H1 (cell line): ENCODE measurements around the gene STK39. TPM values are rescaled to one million over a fixed set of nuclear protein-coding genes. Genes with fewer than 3 reads are reported as not detected.

Source experiments
- CTCF ChIA-PET: fragments of 300-600 bp; sonication (Branson Sonifier 250); formaldehyde crosslinking; loops from one replicate; lab custom pipeline; 2021; ENCODE audit not compliant: partially characterized antibody; lab: Charles Lee
- POLR2A ChIA-PET: fragments of 300-600 bp; sonication (Branson Sonifier 250); formaldehyde crosslinking; loops from one replicate; lab custom pipeline; 2021; ENCODE audit warnings: inconsistent platforms; ENCODE audit not compliant: partially characterized antibody; lab: Charles Lee
- DNase-seq, 2 experiments: peaks; one replicate each; pipeline versions ENCODE4 v3.0.0 to v3.0.0-alpha.2; 2010 to 2022; ENCODE audit warnings: low spot score in 2 of 2, low read depth in 1 of 2, mixed read lengths in 1 of 2
- FAIRE-seq: peaks from 2 replicates; lab custom pipeline; 2011; peaks lifted over from hg19 to GRCh38; lab: Jason Lieb, UNC
- H2AFZ ChIP-seq: 2 replicates; pipeline ENCODE4 v1.8.1; 2012; ENCODE audit warnings: low read length, inconsistent platforms
- H2AK5ac ChIP-seq: 2 replicates; pipeline ENCODE4 v1.6.1; 2013; ENCODE audit warnings: low read depth, low read length
- H2BK120ac ChIP-seq: replicated peaks from 2 replicates; pipeline ENCODE3; 2013; ENCODE audit warnings: low read depth, low read length, inconsistent platforms
- H2BK12ac ChIP-seq: 2 replicates; pipeline ENCODE4 v1.6.1; 2013; ENCODE audit warnings: low read depth, low read length
- H2BK15ac ChIP-seq: 2 replicates; pipeline ENCODE4 v1.6.1; 2013; ENCODE audit warnings: low read length
- H2BK20ac ChIP-seq: 2 replicates; pipeline ENCODE4 v1.6.1; 2013; ENCODE audit warnings: low read length
- H2BK5ac ChIP-seq: 2 replicates; pipeline ENCODE4 v1.6.1; 2013; ENCODE audit warnings: low read depth, low read length
- H3K14ac ChIP-seq: 2 replicates; pipeline ENCODE4 v1.6.1; 2013; ENCODE audit warnings: inconsistent platforms; ENCODE audit not compliant: insufficient read length
- H3K18ac ChIP-seq: 2 replicates; pipeline ENCODE4 v1.6.1; 2013; ENCODE audit warnings: low read length; ENCODE audit errors: extremely low read depth
- H3K23ac ChIP-seq: 2 replicates; pipeline ENCODE4 v1.6.1; 2013; ENCODE audit warnings: inconsistent platforms; ENCODE audit not compliant: insufficient read length
- H3K23me2 ChIP-seq: 2 replicates; pipeline ENCODE4 v1.6.1; 2013; ENCODE audit warnings: low read depth, low read length
- H3K27ac ChIP-seq: 2 replicates; pipeline ENCODE4 v1.6.1; 2011; ENCODE audit warnings: low read depth, low read length, inconsistent platforms
- H3K27me3 ChIP-seq, 4 experiments: replicated peaks in 1 of 4; 1 replicate in 1 of 4; 2 replicates in 3 of 4; pipeline versions ENCODE4 v1.6.1 to v1.8.1; 2011 to 2013; ENCODE audit warnings: low read length in 3 of 4, mild to moderate bottlenecking in 3 of 4, inconsistent platforms in 2 of 4, mixed read lengths in 2 of 4, moderate library complexity in 1 of 4; ENCODE audit not compliant: control insufficient read depth in 3 of 4, insufficient read depth in 3 of 4; ENCODE audit errors: extremely low read depth in 1 of 4
- H3K36me3 ChIP-seq, 4 experiments: 2 replicates each; pipeline versions ENCODE4 v1.6.1 to v1.8.1; 2011 to 2013; ENCODE audit warnings: mild to moderate bottlenecking in 4 of 4, low read length in 3 of 4, moderate library complexity in 2 of 4, control low read depth in 1 of 4, inconsistent platforms in 1 of 4; ENCODE audit not compliant: insufficient read depth in 4 of 4, control insufficient read depth in 2 of 4
- H3K4ac ChIP-seq: replicated peaks from 2 replicates; pipeline ENCODE3; 2013; ENCODE audit warnings: low read length, low read depth, mixed read lengths, inconsistent platforms; ENCODE audit not compliant: insufficient read length
- H3K4me1 ChIP-seq, 4 experiments: replicated peaks in 1 of 4; 1 replicate in 1 of 4; 2 replicates in 3 of 4; pipeline versions ENCODE4 v1.6.1 to v1.8.1; 2011 to 2013; ENCODE audit warnings: low read length in 3 of 4, inconsistent platforms in 2 of 4, mixed read lengths in 1 of 4; ENCODE audit not compliant: insufficient read depth in 4 of 4, control insufficient read depth in 3 of 4
- H3K4me2 ChIP-seq, 2 experiments: 2 replicates each; pipeline versions ENCODE4 v1.6.1 to v1.8.1; 2011 to 2013; ENCODE audit warnings: low read depth in 2 of 2, low read length in 2 of 2, control low read depth in 1 of 2, inconsistent platforms in 1 of 2, mild to moderate bottlenecking in 1 of 2; ENCODE audit not compliant: insufficient read depth in 1 of 2
- H3K4me3 ChIP-seq, 4 experiments: fragments of 200-600, 300-600 bp in 1 of 4; sonication (generic), shearing (Covaris generic), sonication (Bioruptor Twin) in 1 of 4; 2 replicates each; pipeline versions ENCODE4 v1.5.1 to v1.8.1; 2011 to 2016; ENCODE audit warnings: low read length in 4 of 4, low read depth in 3 of 4, control low read depth in 2 of 4, inconsistent platforms in 2 of 4, mild to moderate bottlenecking in 2 of 4, mixed read lengths in 1 of 4, moderate library complexity in 1 of 4; ENCODE audit not compliant: insufficient read depth in 2 of 4; ENCODE audit errors: extremely low read depth in 1 of 4
- H3K56ac ChIP-seq: replicated peaks from 2 replicates; pipeline ENCODE3; 2013; ENCODE audit warnings: low read depth, mild to moderate bottlenecking, mixed read lengths, low read length, inconsistent platforms; ENCODE audit not compliant: insufficient read length
- H3K79me1 ChIP-seq: 2 replicates; pipeline ENCODE4 v1.6.1; 2013; ENCODE audit warnings: low read depth, low read length, control low read depth
- H3K79me2 ChIP-seq, 2 experiments: 2 replicates each; pipeline versions ENCODE4 v1.6.1 to v1.8.1; 2012 to 2013; ENCODE audit warnings: low read length in 2 of 2, mild to moderate bottlenecking in 2 of 2, inconsistent platforms in 1 of 2; ENCODE audit not compliant: insufficient read depth in 2 of 2, control insufficient read depth in 1 of 2
- H3K9ac ChIP-seq, 4 experiments: replicated peaks in 1 of 4; 1 replicate in 1 of 4; 2 replicates in 3 of 4; pipeline versions ENCODE4 v1.6.1 to v1.8.1; 2011 to 2013; ENCODE audit warnings: low read depth in 3 of 4, low read length in 3 of 4, control low read depth in 2 of 4, mild to moderate bottlenecking in 2 of 4, moderate library complexity in 2 of 4, inconsistent platforms in 1 of 4; ENCODE audit errors: extremely low read depth in 1 of 4
- H3K9me3 ChIP-seq, 2 experiments: 2 replicates each; pipeline versions ENCODE4 v1.6.1 to v1.8.1; 2012 to 2013; ENCODE audit warnings: mild to moderate bottlenecking in 2 of 2, moderate library complexity in 2 of 2, control low read depth in 1 of 2, inconsistent platforms in 1 of 2, low read depth in 1 of 2, low read length in 1 of 2, mixed read lengths in 1 of 2; ENCODE audit not compliant: insufficient read depth in 2 of 2
- H4K20me1 ChIP-seq, 2 experiments: replicated peaks in 1 of 2; 2 replicates each; pipeline versions ENCODE3 to v1.8.1; 2011 to 2013; ENCODE audit warnings: inconsistent platforms in 2 of 2, low read length in 2 of 2, mild to moderate bottlenecking in 1 of 2; ENCODE audit not compliant: insufficient read depth in 2 of 2, control insufficient read depth in 1 of 2
- H4K5ac ChIP-seq: 2 replicates; pipeline ENCODE4 v1.6.1; 2013; ENCODE audit warnings: low read length, low read depth, mixed read lengths, inconsistent platforms; ENCODE audit not compliant: insufficient read length
- H4K8ac ChIP-seq: 2 replicates; pipeline ENCODE4 v1.8.0; 2013; ENCODE audit warnings: mild to moderate bottlenecking, moderate library complexity, low read length, inconsistent platforms; ENCODE audit not compliant: insufficient read depth; ENCODE audit errors: extremely low read depth
- H4K91ac ChIP-seq: replicated peaks from 2 replicates; pipeline ENCODE3; 2013; ENCODE audit warnings: low read length, mixed read lengths, inconsistent platforms; ENCODE audit not compliant: insufficient read length
- ASH2L ChIP-seq: fragments of 200-600, 300-600 bp; sonication (generic); IDR thresholded peaks from one replicate; pipeline ENCODE4 v1.7.1; 2017; ENCODE audit warnings: low read length
- CEBPB ChIP-seq: IDR thresholded peaks from 2 replicates; pipeline ENCODE4 v1.6.1; 2012; ENCODE audit warnings: low read depth, low read length
- CREB1 ChIP-seq: IDR thresholded peaks from 2 replicates; pipeline ENCODE4 v1.6.1; 2012; ENCODE audit warnings: inconsistent platforms
- CTCF ChIP-seq, 3 experiments: IDR thresholded peaks; 1 replicate in 2 of 3; 2 replicates in 1 of 3; pipeline versions ENCODE4 v1.5.1 to v1.6.1; 2011; ENCODE audit warnings: low read length in 3 of 3, mild to moderate bottlenecking in 3 of 3, inconsistent platforms in 2 of 3, low read depth in 1 of 3, moderate library complexity in 1 of 3; ENCODE audit not compliant: insufficient read depth in 1 of 3; ENCODE audit errors: control extremely low read depth in 1 of 3
- GTF2F1 ChIP-seq: IDR thresholded peaks from 2 replicates; pipeline ENCODE4 v1.6.1; 2012; ENCODE audit warnings: low read depth, low read length, improper control_type of control experiment, borderline replicate concordance
- HDAC6 ChIP-seq: IDR thresholded peaks from one replicate; pipeline ENCODE4 v1.7.1; 2012; ENCODE audit warnings: low read depth, mild to moderate bottlenecking, inconsistent platforms, low read length, moderate library complexity
- MAFK ChIP-seq: IDR thresholded peaks from 2 replicates; pipeline ENCODE4 v1.6.1; 2012; ENCODE audit warnings: low read depth, mild to moderate bottlenecking, improper control_type of control experiment, low read length
- NANOG ChIP-seq: IDR thresholded peaks from 2 replicates; pipeline ENCODE4 v1.6.1; 2011; ENCODE audit warnings: low read length, low read depth, mild to moderate bottlenecking, inconsistent platforms; ENCODE audit not compliant: insufficient read depth, poor library complexity, severe bottlenecking
- POU5F1 ChIP-seq: IDR thresholded peaks from 2 replicates; pipeline ENCODE4 v1.6.1; 2011; ENCODE audit warnings: low read depth, mild to moderate bottlenecking, low read length, moderate library complexity
- RAD21 ChIP-seq, 2 experiments: IDR thresholded peaks in 1 of 2; conservative IDR thresholded peaks in 1 of 2; 2 replicates each; pipeline ENCODE4 v1.6.1; 2011; ENCODE audit warnings: low read depth in 2 of 2, low read length in 2 of 2, improper control_type of control experiment in 1 of 2, inconsistent platforms in 1 of 2, mild to moderate bottlenecking in 1 of 2, moderate library complexity in 1 of 2
- SP1 ChIP-seq: IDR thresholded peaks from 2 replicates; pipeline ENCODE4 v1.6.1; 2011; ENCODE audit warnings: low read depth, low read length
- TBP ChIP-seq: IDR thresholded peaks from 2 replicates; pipeline ENCODE4 v1.6.1; 2011; ENCODE audit warnings: low read depth, low read length, improper control_type of control experiment
- ZNF274 ChIP-seq: IDR thresholded peaks from 2 replicates; pipeline ENCODE4 v1.7.0; 2012; ENCODE audit warnings: low read length, borderline replicate concordance; ENCODE audit errors: extremely low read depth
- WGBS, 2 experiments: shearing (Covaris generic) in 1 of 2; methylation state at CpG; one replicate each; pipeline versions ENCODE4 v1.1.6 to v1.1.7; 2013 to 2015; ENCODE audit warnings: low lambda C conversion rate in 2 of 2, mixed read lengths in 2 of 2, inconsistent platforms in 1 of 2, low coverage in 1 of 2, missing lambda C conversion rate in 1 of 2; ENCODE audit not compliant: insufficient replicate concordance in 2 of 2, insufficient coverage in 1 of 2, insufficient read length in 1 of 2; ENCODE audit errors: extremely low coverage in 1 of 2, missing lambda C conversion rate in 1 of 2; 5-methylcytosine and 5-hydroxymethylcytosine counted together
- polyA plus RNA-seq, 7 experiments: library from polyadenylated mRNA; depleted of rRNA in 3 of 7; stranded (reverse) in 5 of 7; unstranded in 2 of 7; fragments of >200 nt in 5 of 7; fragments of 200-250 nt in 2 of 7; gene quantifications; 1 replicate in 5 of 7; 2 replicates in 1 of 7; 4 replicates in 1 of 7; pipeline versions ENCODE4 v1.2.1 to v1.2.3, GENCODE V29; 2011 to 2013; ENCODE audit warnings: missing spikeins in 2 of 7, mixed read lengths in 2 of 7
- total RNA-seq: library from RNA; stranded (reverse); fragmentation: NEBNext Ultra II Directional; extraction: Animal tissue kit (Norgen Biotek cat#: 25700); gene quantifications from 2 replicates; pipeline ENCODE4 v1.2.1, GENCODE V29; 2021

STK39 gene
- total and polyA plus RNA-seq, 2 of the 8 experiments (the other 6 are each of a cell fraction or from before 2014, with no cell fraction given), result 13.7 to 23.8 TPM

GRCh38 chr2:168059758-168060157, 187.6 kb downstream of the STK39 start:
- Histone ChIP-seq H3K4ac (no peak overlapping the region), H4K20me1 (no peaks in the 10 kb centered on the region), H3K9me3 (no peaks in the 10 kb centered on the region), H3K4me2 (no peak overlapping the region), H3K79me1 (no peaks in the 10 kb centered on the region), H3K4me3 (no peak overlapping the region), H3K23ac (no peak overlapping the region), H2BK12ac (no peak overlapping the region), H3K27me3 (no peaks in the 10 kb centered on the region), H3K4me1 (peaks cover 0 to 5% (median 1%) of the 10 kb centered on the region in 4 experiments; a peak in 3 of 7 replicates), H2AK5ac (no peak overlapping the region), H2BK20ac (no peak overlapping the region), H3K36me3 (no peaks in the 10 kb centered on the region), H2BK5ac (no peak overlapping the region), H3K23me2 (no peaks in the 10 kb centered on the region), H4K8ac (no peak overlapping the region), H2AFZ (no peak overlapping the region), H3K9ac (no peak overlapping the region), H4K5ac (no peak overlapping the region), H4K91ac (no peak overlapping the region), H3K18ac (no peak overlapping the region), H3K14ac (no peak overlapping the region), H3K79me2 (no peaks in the 10 kb centered on the region), H3K56ac (no peak overlapping the region), H2BK15ac (no peak overlapping the region), H2BK120ac (no peak overlapping the region), H3K27ac (no peak overlapping the region)
- 96% methylated on average over 2 of the region's 2 CpGs; no CpG with 5 or more reads in 1 of the 2 experiments for WGBS, 2 experiments
- POLR2A ChIA-PET, result no interaction called here
- no peak for FAIRE-seq
- no peak for DNase-seq
- CTCF ChIA-PET, result interaction anchor here (0.5 to 1.8 kb wide), 2 partner anchors 11 to 1521 kb away, joined by 4 to 6 read pairs; no protein-coding TSS in a partner anchor
- TF ChIP-seq CREB1 (no peak), ASH2L (no peak), GTF2F1 (no peak), CTCF (IDR thresholded peaks at IDR 0.05; ENCODE audit: control extremely low read depth in 1 of 3, insufficient read depth in 1 of 3, low read depth in 1 of 3, low read length in 3 of 3) (no peak), SP1 (no peak), POU5F1 (no peak), ZNF274 (no peak), MAFK (no peak), NANOG (no peak), HDAC6 (no peak), CEBPB (no peak), RAD21 (IDR thresholded peaks at IDR 0.05 in 1 of 2, conservative IDR thresholded peaks at IDR 0.05 in 1 of 2; ENCODE audit: low read depth in 2 of 2, low read length in 2 of 2) (no peak), TBP (no peak)
